GM21515 (cell line): Measurements from ENCODE around the gene DDX25.
"Not testable (repeated sequence)": the region's sequence is repeated elsewhere in the genome, so short reads cannot be mapped to it uniquely, and the experiment has no call there.

ENCODE experiments used
- ATAC-seq: cut with Tn5 transposase; IDR thresholded peaks from one replicate; pipeline ENCODE4 v1.9.1; 2021; ENCODE audit not compliant: unreplicated experiment

DDX25 gene

GRCh38 chr11:125902927-125903710, 1.2 kb upstream of the DDX25 start, which contains the start of gene PUS3:
Gene PUS3 (minus strand): TSS chr11:125903206. CDS start chr11:125896284, 6,922 bp downstream.
- ATAC-seq = peak; percentile 97

GRCh38 chr11:125904678-125905077, 370 bp downstream of the DDX25 start:
- no peak for ATAC-seq

GRCh38 chr11:125910226-125910849, 6.0 kb downstream of the DDX25 start:
- no peak for ATAC-seq

GRCh38 chr11:125914601-125915000, 10.3 kb downstream of the DDX25 start:
- ATAC-seq = not testable (repeated sequence)

- no peak for ATAC-seq
Observed at GRCh38 chr11:125916683-125917347, 12.5 kb downstream of the DDX25 start.

- ATAC-seq = no peak
Observed at GRCh38 chr11:125918140-125918840, 14.0 kb downstream of the DDX25 start.

- no peak for ATAC-seq
Observed at GRCh38 chr11:125921042-125921441, 16.7 kb downstream of the DDX25 start.

- no peak for ATAC-seq
Observed at GRCh38 chr11:125922156-125922555, 17.8 kb downstream of the DDX25 start.

GRCh38 chr11:125923012-125923579, 18.8 kb downstream of the DDX25 start:
- ATAC-seq = no peak

- ATAC-seq = no peak
Observed at GRCh38 chr11:125923633-125924032, 19.3 kb downstream of the DDX25 start.

GRCh38 chr11:125924384-125925007, 20.2 kb downstream of the DDX25 start:
- ATAC-seq = no peak

- no peak for ATAC-seq
Observed at GRCh38 chr11:125925247-125925740, 21.0 kb downstream of the DDX25 start.

GRCh38 chr11:125925804-125926203, 21.5 kb downstream of the DDX25 start:
- ATAC-seq = no peak

GRCh38 chr11:125926682-125927081, 22.4 kb downstream of the DDX25 start:
- no peak for ATAC-seq

- no peak for ATAC-seq
Observed at GRCh38 chr11:125929445-125930075, 25.3 kb downstream of the DDX25 start.

GRCh38 chr11:125930076-125930450, 25.8 kb downstream of the DDX25 start:
- ATAC-seq = no peak

- no peak for ATAC-seq
Observed at GRCh38 chr11:125931116-125931515, 26.8 kb downstream of the DDX25 start.

- ATAC-seq = no peak
Observed at GRCh38 chr11:125931668-125932067, 27.4 kb downstream of the DDX25 start.

GRCh38 chr11:125932301-125932700, 28.0 kb downstream of the DDX25 start:
- ATAC-seq = no peak
